K562 (cell line): ENCODE data around the gene ALOX12B. TPM values are rescaled to one million over a fixed set of nuclear protein-coding genes. Genes with fewer than 3 reads are reported as not detected.

ENCODE experiments used
- ATAC-seq: fragments of 200-7000 bp; cut with Tn5 transposase; 3 replicates; pipeline ENCODE4 v1.9.1; 2020; ENCODE audit warnings: moderate library complexity
- BruUV-seq: library from RNA; stranded (reverse); fragments of 400-500 nt; replicated peaks from 2 replicates; lab custom pipeline; 2021; lab: Mats Ljungman, UMichigan
- CTCF ChIA-PET: fragments of 300-600 bp; formaldehyde crosslinking; extraction: SDS; loops from one replicate; lab custom pipeline; 2021; ENCODE audit warnings: low intra/inter-chr PET ratio; lab: Yijun Ruan, JAX
- POLR2A ChIA-PET: fragments of 300-600, 350-650 bp; sonication (Branson Sonifier 250); formaldehyde crosslinking; extraction: SDS; loops from one replicate; lab custom pipeline; 2021; ENCODE audit warnings: antibody characterized with exemption, inconsistent platforms; lab: Yijun Ruan, JAX
- DNase-seq, 4 experiments: peaks; one replicate each; pipeline versions ENCODE4 v3.0.0 to v3.0.0-alpha.2; 2011 to 2018; ENCODE audit warnings: low spot score in 3 of 4, mixed read lengths in 3 of 4; ENCODE audit errors: extremely low read depth in 1 of 4
- FAIRE-seq: peaks from 2 replicates; lab custom pipeline; 2011; peaks lifted over from hg19 to GRCh38; lab: Jason Lieb, UNC
- H2AFZ ChIP-seq: 2 replicates; pipeline ENCODE4 v1.6.0; 2011; ENCODE audit warnings: low read depth, low read length, control low read depth, inconsistent platforms
- H3K27ac ChIP-seq: fragments of 200-600 bp; 3 replicates; pipeline ENCODE4 v1.8.0; 2011; ENCODE audit warnings: low read depth, mild to moderate bottlenecking, control low read depth, inconsistent platforms, low read length, moderate library complexity, mixed read lengths; ENCODE audit errors: extremely low read depth
- H3K27me3 ChIP-seq, 2 experiments: fragments of 300-600 bp in 1 of 2; 2 replicates in 1 of 2; 3 replicates in 1 of 2; pipeline versions ENCODE4 v1.6.0 to v1.8.0; 2011; ENCODE audit warnings: inconsistent platforms in 2 of 2, low read length in 2 of 2, mild to moderate bottlenecking in 1 of 2, mixed read lengths in 1 of 2, moderate library complexity in 1 of 2; ENCODE audit not compliant: control insufficient read depth in 2 of 2, insufficient read depth in 2 of 2
- H3K36me3 ChIP-seq: fragments of 300-600 bp; 3 replicates; pipeline ENCODE4 v1.8.0; 2011; ENCODE audit warnings: mild to moderate bottlenecking, low read length, inconsistent platforms; ENCODE audit not compliant: control insufficient read depth, insufficient read depth
- H3K4me1 ChIP-seq, 2 experiments: fragments of 200-600 bp in 1 of 2; replicated peaks in 1 of 2; 2 replicates in 1 of 2; 3 replicates in 1 of 2; pipeline versions ENCODE4 v1.5.1 to v1.8.0; 2011; ENCODE audit warnings: inconsistent platforms in 2 of 2, low read length in 2 of 2, mild to moderate bottlenecking in 1 of 2, mixed read lengths in 1 of 2, moderate library complexity in 1 of 2; ENCODE audit not compliant: control insufficient read depth in 2 of 2, insufficient read depth in 2 of 2
- H3K4me2 ChIP-seq: 2 replicates; pipeline ENCODE4 v1.6.1; 2011; ENCODE audit warnings: low read length, control low read depth, inconsistent platforms, mixed read lengths; ENCODE audit not compliant: insufficient read depth
- H3K4me3 ChIP-seq: fragments of 200-600 bp; sonication (generic), shearing (Covaris generic); 2 replicates; pipeline ENCODE4 v1.5.1; 2016; ENCODE audit warnings: control low read depth, inconsistent platforms
- H3K79me2 ChIP-seq: fragments of 200-600 bp; 3 replicates; pipeline ENCODE4 v1.8.0; 2011; ENCODE audit warnings: low read length, inconsistent platforms; ENCODE audit not compliant: control insufficient read depth, insufficient read depth
- H3K9ac ChIP-seq, 2 experiments: 2 replicates each; pipeline versions ENCODE4 v1.6.0 to v1.6.1; 2011; ENCODE audit warnings: low read depth in 2 of 2, low read length in 2 of 2, control low read depth in 1 of 2, inconsistent platforms in 1 of 2, mild to moderate bottlenecking in 1 of 2, mixed read lengths in 1 of 2; ENCODE audit not compliant: insufficient read depth in 1 of 2
- H3K9me1 ChIP-seq: one replicate; pipeline ENCODE4 v1.6.0; 2011; ENCODE audit warnings: inconsistent platforms, mild to moderate bottlenecking, low read length, moderate library complexity; ENCODE audit not compliant: control insufficient read depth, insufficient read depth
- H3K9me3 ChIP-seq: replicated peaks from 2 replicates; pipeline ENCODE4 v1.5.1; 2011; ENCODE audit warnings: low read depth, low read length, inconsistent platforms; ENCODE audit not compliant: control insufficient read depth, insufficient read depth
- H4K20me1 ChIP-seq: replicated peaks from 2 replicates; pipeline ENCODE4 v1.6.1; 2011; ENCODE audit warnings: low read length, inconsistent platforms, mixed read lengths; ENCODE audit not compliant: control insufficient read depth, insufficient read depth
- ETS2 ChIP-seq: IDR thresholded peaks from 2 replicates; pipeline ENCODE4 v1.6.1; 2016; ENCODE audit warnings: borderline replicate concordance, missing genetic modification characterization, mild to moderate bottlenecking, moderate library complexity, missing compliant biosample characterization; ENCODE audit not compliant: poor library complexity, severe bottlenecking
- GATAD2B ChIP-seq: fragments of 450-650 bp; IDR thresholded peaks from 2 replicates; pipeline ENCODE4 v1.6.1; 2017; ENCODE audit warnings: mild to moderate bottlenecking, borderline replicate concordance
- MBD2 ChIP-seq: sonication (generic); IDR thresholded peaks from 2 replicates; pipeline ENCODE4 v1.6.1; 2016; ENCODE audit warnings: low read depth, borderline replicate concordance
- MEF2A ChIP-seq: IDR thresholded peaks from 2 replicates; pipeline ENCODE4 v1.6.1; 2011; ENCODE audit warnings: low read depth, mild to moderate bottlenecking, low read length, moderate library complexity; ENCODE audit not compliant: control insufficient read depth
- POLR2B ChIP-seq: fragments of 450-650 bp; IDR thresholded peaks from 2 replicates; pipeline ENCODE4 v1.6.1; 2018; ENCODE audit warnings: low read depth; ENCODE audit not compliant: partially characterized antibody
- ZNF143 ChIP-seq: sonication (generic); formaldehyde crosslinking; IDR thresholded peaks from 2 replicates; pipeline ENCODE4 v1.9.0; 2022; ENCODE audit warnings: mild to moderate bottlenecking, missing genetic modification reagents
- WGBS: fragments of 100-300 bp; shearing (Covaris generic); methylation state at CpG from one replicate; pipeline ENCODE4 v1.1.6; 2016; ENCODE audit warnings: low coverage, mixed read lengths; ENCODE audit not compliant: insufficient coverage; ENCODE audit errors: missing lambda C conversion rate; 5-methylcytosine and 5-hydroxymethylcytosine counted together
- in situ Hi-C: fragments of 300-500 bp; cut with MboI; formaldehyde crosslinking; loops from 4 replicates; pipeline ENCODE4 v1.15.0; 2018; ENCODE audit warnings: inconsistent platforms, mixed read lengths
- intact Hi-C: fragments of 100-400 bp; cut with micrococcal nuclease; formaldehyde crosslinking; loops from 2 replicates; pipeline ENCODE4 v1.14.2; 2022
- polyA plus RNA-seq, 8 experiments: library from polyadenylated mRNA; depleted of rRNA in 4 of 8; stranded (reverse) in 5 of 8; unstranded in 3 of 8; fragments of >200 nt; fragmentation: Nextera tagmentation in 2 of 8; fragmentation: Illumina TruSeq in 1 of 8; extraction: Ambion mirVana in 2 of 8; extraction: Trizol in 1 of 8; gene quantifications; 2 replicates each; pipeline versions ENCODE4 v1.2.1 to v1.2.3, GENCODE V29; 2011 to 2014; ENCODE audit warnings: inconsistent platforms in 1 of 8, missing spikeins in 1 of 8
- total RNA-seq, 7 experiments: library from RNA; depleted of rRNA in 6 of 7; stranded (reverse); fragments of >200 nt in 6 of 7; fragmentation: Illumina TruSeq in 2 of 7; extraction: Trizol in 2 of 7; gene quantifications; 2 replicates each; pipeline versions ENCODE4 v1.2.1 to v1.2.3, GENCODE V29; 2011 to 2021; ENCODE audit warnings: low replicate concordance in 1 of 7

ALOX12B gene
- total and polyA plus RNA-seq, 9 of the 15 experiments (the other 6 are each of a cell fraction or from before 2014, with no cell fraction given): not detected

GRCh38 chr17:8133399-8133798 lies 45.9 kb upstream of the ALOX12B start:
- POLR2A ChIA-PET: interaction anchor here (1.3 kb wide), 1 partner anchor 23 kb away, joined by 4 read pairs; no protein-coding TSS in a partner anchor
- Histone ChIP-seq H2AFZ (no peak overlapping the region), H3K27me3 (no peaks in the 10 kb centered on the region), H3K9me3 (no peaks in the 10 kb centered on the region), H3K4me2 (no peak overlapping the region)
- FAIRE-seq: no peak
- TF ChIP-seq MBD2 (no peak), GATAD2B (no peak), ETS2 (tag) (no peak), ZNF143 (CRISPR knock-in tag) (no peak), POLR2B (no peak), MEF2A (no peak)
- TF ChIP-seq, all 486 proteins: peak for 0
- no TSS peak for BruUV-seq
- no peak for ATAC-seq
- Histone ChIP-seq H3K9me1 (no peaks in the 10 kb centered on the region), H3K36me3 (no peaks in the 10 kb centered on the region), H4K20me1 (no peaks in the 10 kb centered on the region), H3K4me1 (peaks cover 6 to 15% of the 10 kb centered on the region in 2 experiments; a peak in 4 of 5 replicates), H3K79me2 (no peaks in the 10 kb centered on the region), H3K27ac (no peak overlapping the region), H3K9ac (peak overlapping the region in 1 of 2 experiments; percentile 65; a peak in 1 of 4 replicates), H3K4me3 (no peak overlapping the region)
- 58% methylated on average over 10 of the region's 12 CpGs for WGBS
- intact Hi-C loops: no loop called here
- DNase-seq: no peak
- CTCF ChIA-PET: no interaction called here
- in situ Hi-C loops: no loop called here
